T47D (cell line): ENCODE measurements around the gene MYADML2.

Experiments used
- DNase-seq, 2 experiments: peaks; one replicate each; pipeline versions ENCODE4 v3.0.0 to v3.0.0-alpha.2; 2011 to 2012; ENCODE audit warnings: low read depth in 1 of 2, low spot score in 1 of 2
- JUND ChIP-seq: IDR thresholded peaks from 2 replicates; pipeline ENCODE4 v1.6.1; 2012; ENCODE audit warnings: low read depth
- in situ Hi-C: cut with HindIII; loops from 2 replicates; pipeline ENCODE4 v1.10.0; 2016; ENCODE audit warnings: low sequenced_read_pairs, low pct_unique_long_range_greater_than_20kb

MYADML2 gene

DNA sequence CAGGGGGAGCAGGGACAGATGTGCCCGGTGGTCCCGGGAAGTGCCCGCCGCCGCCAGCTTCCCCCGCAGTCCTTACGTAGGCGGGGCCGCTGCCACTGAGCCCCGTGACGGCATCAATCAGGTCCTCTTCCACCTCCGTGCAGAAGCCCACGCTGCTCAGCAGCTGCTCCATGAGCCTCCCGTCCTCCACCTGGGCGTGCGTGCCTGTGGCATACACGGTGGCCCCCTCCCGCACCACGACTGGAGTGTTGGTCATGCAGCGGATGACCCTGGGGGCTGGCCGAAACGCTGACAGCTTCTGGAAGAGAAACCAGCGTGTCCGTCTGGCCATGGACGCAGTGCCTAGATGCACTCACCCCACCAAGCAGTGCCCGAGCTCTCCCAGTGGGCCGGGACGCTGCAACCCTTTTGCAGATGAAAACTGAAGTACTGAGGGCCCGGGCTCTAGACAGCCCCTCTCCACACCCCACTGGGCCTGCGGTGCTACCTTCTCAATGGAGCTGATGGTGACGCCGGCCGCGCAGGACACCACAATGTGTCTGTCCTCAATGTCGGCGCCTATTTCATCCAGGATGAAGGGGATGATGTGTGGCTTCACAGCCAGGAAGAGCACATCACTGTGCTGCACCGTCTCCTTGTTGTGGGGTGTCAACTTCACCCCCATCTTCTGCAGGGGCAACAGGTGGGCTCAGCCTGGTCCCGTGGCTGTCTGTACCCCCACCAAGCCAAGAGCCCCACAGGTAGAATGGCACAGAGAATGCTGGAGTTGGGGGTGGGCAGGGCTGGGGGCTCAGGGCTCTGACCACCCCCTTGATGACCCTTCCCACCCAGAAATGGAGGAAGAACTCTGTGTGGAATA, 12.0 kb downstream of the MYADML2 start:
- in situ Hi-C loops: no loop called here
- no peak for DNase-seq
- no peak for TF ChIP-seq JUND

DNA sequence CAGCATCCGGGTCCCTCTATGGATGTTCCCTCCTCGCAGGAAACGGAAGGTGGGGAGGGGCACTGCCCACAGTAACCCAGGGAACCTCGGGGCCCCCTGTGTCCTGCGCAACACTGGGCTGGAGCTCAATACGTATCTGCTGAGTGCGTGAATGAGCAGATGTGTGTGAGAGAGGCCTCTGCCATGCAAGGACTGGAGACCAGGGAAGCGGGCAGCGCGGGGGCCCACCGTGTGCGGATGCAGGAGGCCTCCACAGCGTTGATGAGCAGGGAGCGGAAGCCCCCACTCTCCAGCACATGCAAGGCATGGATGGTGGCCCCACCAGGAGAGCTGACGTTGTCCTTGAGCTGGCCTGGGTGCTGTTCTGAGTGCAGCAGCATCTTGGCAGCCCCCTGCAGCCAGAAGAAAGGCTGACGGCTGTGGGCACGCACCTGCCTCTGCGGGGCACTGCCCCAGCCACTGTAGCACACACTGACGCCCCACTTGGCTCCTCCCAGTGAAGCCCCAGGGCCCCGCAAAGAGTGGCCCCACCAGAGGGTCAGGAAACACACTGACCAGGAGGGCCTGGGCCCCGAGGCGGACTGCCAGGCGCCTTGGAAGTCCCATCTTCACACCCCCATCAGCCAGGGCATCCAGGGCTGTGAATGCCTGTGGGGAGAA, 12.8 kb downstream of the MYADML2 start:
- in situ Hi-C loops: no loop called here
- DNase-seq: no peak
- TF ChIP-seq JUND: no peak

- in situ Hi-C loops: no loop called here
- no peak for TF ChIP-seq JUND
Observed at GRCh38 chr17:81933178-81933699, 13.8 kb downstream of the MYADML2 start.

GRCh38 chr17:81932333-81932983, 14.6 kb downstream of the MYADML2 start:
- no peak for TF ChIP-seq JUND
- no peak for DNase-seq
- in situ Hi-C loops: no loop called here

More at GRCh38 chr17:81933178-81933699, 13.8 kb downstream of the MYADML2 start:
- no peak for DNase-seq

DNA sequence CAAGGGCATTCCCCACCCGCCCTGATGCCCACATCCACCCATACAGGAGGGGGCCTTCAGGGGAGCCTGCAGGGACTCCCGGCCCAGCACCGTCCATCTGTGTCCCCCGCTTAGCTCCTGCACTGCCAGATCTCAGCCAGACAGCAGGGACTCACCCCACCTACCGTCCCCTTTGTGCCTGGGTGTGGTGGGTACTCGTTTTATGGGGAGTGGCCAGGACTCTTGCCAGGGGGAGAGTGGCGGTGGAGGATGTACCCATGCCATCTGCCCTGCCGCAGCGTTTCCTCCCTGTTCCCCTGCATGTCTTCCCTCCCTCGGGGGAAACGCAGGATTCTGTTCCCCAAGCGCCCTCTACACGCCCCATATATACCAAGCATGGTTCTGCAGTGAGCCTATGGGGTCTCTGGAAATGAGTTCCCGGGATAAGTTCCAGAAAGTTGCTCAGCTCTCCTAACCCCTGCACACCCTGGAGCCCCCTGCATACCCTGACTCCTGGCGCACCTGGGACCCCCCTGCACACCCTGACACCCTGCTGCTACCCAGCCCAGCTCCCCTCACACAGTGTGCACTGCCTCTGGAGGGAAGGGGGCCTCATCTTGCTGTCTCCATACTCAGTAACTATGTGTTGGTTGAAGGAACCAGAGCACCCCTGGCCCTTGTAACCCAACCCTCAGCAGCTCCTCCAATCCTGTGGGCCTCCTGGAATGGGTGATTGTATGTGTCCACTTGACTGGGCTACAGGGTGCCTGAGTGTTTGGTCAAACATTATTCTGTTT, 15.3 kb downstream of the MYADML2 start:
- no peak for TF ChIP-seq JUND
- no peak for DNase-seq
- in situ Hi-C loops: no loop called here

- in situ Hi-C loops: no loop called here
- no peak for DNase-seq
- TF ChIP-seq JUND: no peak
Observed at GRCh38 chr17:81931189-81931556, 15.9 kb downstream of the MYADML2 start.

DNA sequence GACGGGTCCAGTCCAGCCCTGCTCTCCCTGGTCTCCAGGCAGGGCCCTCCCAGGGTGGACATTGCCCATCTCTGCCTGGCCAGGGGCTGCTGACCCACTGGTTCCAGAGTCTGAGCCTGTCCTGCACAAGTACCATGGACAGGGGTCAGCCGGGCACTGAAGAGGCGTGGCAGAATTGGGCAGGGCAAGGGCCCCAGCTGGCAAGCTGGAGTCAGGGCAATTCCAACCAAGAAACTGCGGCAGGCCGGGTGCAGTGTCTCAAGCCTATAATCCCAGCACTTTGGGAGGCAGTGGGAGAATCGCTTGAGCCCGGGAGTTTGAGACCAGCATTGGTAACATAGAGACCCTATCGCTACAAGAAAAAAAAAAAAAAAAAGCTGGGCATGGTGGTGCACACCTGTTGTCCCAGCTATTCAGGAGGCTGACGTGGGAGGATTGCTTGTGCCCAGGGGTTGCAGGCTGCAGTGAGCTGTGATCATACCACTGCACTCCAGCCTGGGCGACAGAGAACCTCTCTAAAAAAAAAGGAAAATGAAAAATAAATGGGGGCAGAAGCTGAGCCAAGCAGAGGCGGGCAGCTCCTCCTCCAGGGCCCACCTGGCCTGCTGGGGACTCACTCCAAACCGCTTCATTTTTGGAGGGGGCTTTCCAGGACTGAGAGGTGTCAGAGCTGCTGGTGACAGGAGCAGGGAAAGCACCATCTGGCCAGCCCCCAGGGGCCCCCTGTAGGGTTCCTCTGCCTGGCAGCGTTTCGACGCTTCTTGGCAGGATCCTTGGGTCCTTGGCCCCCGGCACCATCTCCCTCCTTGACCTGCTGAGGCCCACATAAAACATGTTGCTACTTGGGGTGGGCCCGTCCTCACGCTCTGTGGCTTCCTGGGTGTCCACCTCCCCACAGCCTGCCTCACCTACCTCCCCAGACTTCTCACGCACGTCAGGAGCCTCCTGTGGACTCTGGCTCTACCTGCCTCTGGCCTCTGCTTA, 16.6 kb downstream of the MYADML2 start:
- DNase-seq: peak in 1 of 2 experiments; percentile 46
- in situ Hi-C loops: no loop called here
- TF ChIP-seq JUND: no peak

GRCh38 chr17:81929253-81930141, 17.5 kb downstream of the MYADML2 start:
- TF ChIP-seq JUND: no peak
- in situ Hi-C loops: no loop called here
- no peak for DNase-seq

- in situ Hi-C loops: no loop called here
- no peak for TF ChIP-seq JUND
- DNase-seq: peak; percentile 61 to 82
Observed at GRCh38 chr17:81928544-81929252, 18.3 kb downstream of the MYADML2 start.
